Measurements from ENCODE around the gene C3.

GRCh38 chr19:6694147-6694815 lies 26.2 kb downstream of the C3 start:
- TF ChIP-seq CTCF (IDR thresholded peaks at IDR 0.05 in 8 of 11, conservative IDR thresholded peaks at IDR 0.05 in 3 of 11), result no peak
- TF ChIP-seq POLR2AphosphoS5 (IDR thresholded peaks at IDR 0.05), result no peak
- no peak for TF ChIP-seq POLR2A (IDR thresholded peaks at IDR 0.05)

All from spleen (tissue), 7 donors.